HG03575 (cell line): Measurements from ENCODE around the gene ARMC3.
"Not testable (repeated sequence)": the region's sequence is repeated elsewhere in the genome, so short reads cannot be mapped to it uniquely, and the experiment has no call there.

ENCODE experiments used
- ATAC-seq: cut with Tn5 transposase; IDR thresholded peaks from one replicate; pipeline ENCODE4 v1.9.1; 2021; ENCODE audit not compliant: unreplicated experiment, insufficient number of reproducible peaks, low FRiP score; ENCODE audit errors: extremely low read depth

ARMC3 gene

GRCh38 chr10:23063973-23064812 lies 136.3 kb downstream of the ARMC3 start:
- ATAC-seq, result no peak

GRCh38 chr10:23064813-23065114 lies 136.9 kb downstream of the ARMC3 start:
- ATAC-seq, result not testable (repeated sequence)

- no peak for ATAC-seq
These were observed 137.5 kb downstream of the ARMC3 start for GRCh38 chr10:23065181-23065948.

- ATAC-seq, result no peak
These were observed 139.5 kb downstream of the ARMC3 start for GRCh38 chr10:23067337-23067736.

- ATAC-seq, result peak; percentile 40
These were observed 140.3 kb downstream of the ARMC3 start for GRCh38 chr10:23067939-23068775.

DNA sequence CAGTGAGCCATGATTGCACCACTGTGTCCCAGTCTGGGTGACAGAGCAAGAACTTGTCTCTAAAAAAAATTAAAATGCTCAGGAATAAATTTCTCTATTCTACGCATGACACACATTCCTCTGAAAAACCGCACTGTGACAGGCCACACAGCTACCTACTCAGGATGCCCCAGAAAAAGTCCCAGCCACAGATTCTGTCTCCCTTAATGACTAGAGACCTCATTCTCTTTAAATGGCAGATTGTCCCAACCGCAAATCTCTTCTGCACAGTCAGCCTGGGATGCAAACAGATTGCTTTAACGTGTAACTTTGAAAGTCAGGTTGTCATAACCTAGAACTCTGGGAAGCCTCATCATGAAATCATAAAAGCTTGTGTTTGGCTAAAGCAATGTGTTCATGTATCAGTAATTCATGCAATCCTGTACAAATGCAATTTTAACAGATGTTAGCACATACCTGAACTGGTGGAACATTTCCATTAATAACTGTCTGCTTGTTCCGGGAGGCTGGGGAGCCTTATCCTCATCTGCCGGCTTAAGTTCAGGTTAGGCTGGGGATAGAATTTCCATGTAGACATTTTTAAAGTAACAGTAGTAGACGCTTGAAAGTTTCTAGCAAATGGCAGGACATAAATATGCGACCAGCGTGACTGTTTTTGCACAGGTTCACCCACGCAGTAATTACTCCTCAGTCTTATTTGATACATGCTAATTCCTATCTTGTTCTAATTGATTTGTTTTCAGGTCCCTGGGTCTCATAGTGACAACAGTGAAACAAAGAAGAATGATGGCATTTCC lies 141.4 kb downstream of the ARMC3 start:
- no peak for ATAC-seq

DNA sequence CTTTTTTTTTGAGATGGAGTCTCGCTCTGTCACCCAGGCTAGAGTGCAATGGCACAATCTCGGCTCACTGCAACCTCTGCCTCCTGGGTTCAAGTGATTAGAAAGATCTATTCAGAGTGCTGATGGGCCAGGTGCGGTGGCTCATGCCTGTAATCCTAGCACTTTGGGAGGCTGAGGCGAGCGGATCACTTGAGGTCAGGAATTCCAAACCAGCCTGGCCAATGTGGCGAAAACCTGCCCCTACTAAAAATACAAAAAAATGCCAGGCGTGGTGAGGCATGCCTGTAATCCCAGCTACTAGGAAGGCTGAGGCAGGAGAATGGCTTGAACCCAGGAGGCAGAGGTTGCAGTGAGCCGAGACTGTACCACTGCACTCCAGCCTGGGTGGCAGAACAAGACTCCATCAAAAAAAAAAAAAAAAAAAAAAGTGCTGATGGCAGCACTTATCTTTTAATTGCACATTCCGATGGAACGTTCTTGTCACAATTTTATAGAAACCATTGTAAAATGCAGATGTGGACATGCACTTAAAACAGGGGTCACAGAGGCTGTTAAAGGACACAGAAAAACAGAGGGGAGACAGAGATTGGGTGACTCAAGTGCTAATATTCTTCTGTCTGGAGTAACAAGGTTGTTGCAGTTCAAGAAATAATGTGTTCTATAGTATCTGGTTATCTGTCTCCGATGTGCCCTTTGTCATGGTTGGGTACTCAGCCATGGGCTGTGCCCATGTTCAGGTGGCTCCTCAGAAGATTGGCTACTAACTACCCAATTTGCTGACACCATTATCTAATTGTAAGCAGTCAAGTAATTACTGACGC lies 142.4 kb downstream of the ARMC3 start:
- not testable (repeated sequence) for ATAC-seq

DNA sequence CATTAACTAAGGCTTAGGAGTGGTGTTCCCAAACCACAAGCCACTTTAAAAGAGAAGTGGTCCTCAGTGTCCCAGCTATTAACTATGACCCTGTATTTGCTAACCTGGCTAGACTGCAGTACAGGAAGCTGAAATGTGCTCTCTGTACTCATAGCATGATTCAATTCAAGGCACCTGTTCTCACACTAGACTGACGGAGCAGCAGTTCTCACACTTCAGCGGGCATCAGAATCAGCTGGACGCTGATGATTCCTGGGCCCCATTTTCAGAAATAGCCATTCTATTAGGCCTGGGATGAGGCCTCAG lies 143.0 kb downstream of the ARMC3 start:
- peak; percentile 34 for ATAC-seq

DNA sequence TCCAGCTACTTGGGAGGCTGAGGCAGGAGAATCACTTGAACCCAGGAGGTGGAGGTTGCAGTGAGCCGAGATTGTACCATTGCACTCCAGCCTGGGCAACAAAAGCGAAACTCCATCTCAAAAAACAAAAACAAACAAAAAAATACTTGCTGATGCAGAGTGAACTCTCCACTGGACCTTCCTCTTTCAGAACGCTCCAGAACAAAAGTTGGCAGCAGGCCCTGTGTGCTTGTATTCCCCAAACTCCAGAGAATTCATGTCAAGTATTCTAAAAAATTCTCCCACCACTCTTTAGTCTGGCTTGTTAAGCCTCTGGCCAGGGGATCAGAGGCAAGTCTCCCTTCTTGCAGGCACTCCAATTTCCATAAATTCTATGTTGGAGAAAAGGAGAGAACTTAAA lies 144.7 kb downstream of the ARMC3 start:
- ATAC-seq, result not testable (repeated sequence)

DNA sequence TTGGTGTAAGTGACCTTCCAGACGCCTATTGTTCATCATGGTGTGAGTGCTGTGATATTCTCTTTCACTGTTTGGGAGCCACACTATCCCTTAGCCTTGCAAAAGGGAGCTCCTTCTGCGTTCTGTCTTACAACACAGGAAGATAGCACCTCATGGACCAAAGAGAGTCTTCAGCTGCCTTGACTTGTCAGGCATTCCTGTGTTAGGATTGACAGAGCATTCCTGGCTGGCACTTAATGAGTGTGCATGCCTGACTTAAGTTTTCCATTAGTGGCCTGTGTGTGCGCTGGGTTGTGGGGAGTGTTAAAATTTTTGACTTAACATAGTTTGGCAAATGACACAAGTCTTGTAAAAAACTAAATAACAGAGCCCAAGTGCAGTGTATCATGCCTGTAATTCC lies 145.7 kb downstream of the ARMC3 start:
- ATAC-seq, result no peak

- ATAC-seq, result no peak
These were observed 147.8 kb downstream of the ARMC3 start for GRCh38 chr10:23075672-23076071.

DNA sequence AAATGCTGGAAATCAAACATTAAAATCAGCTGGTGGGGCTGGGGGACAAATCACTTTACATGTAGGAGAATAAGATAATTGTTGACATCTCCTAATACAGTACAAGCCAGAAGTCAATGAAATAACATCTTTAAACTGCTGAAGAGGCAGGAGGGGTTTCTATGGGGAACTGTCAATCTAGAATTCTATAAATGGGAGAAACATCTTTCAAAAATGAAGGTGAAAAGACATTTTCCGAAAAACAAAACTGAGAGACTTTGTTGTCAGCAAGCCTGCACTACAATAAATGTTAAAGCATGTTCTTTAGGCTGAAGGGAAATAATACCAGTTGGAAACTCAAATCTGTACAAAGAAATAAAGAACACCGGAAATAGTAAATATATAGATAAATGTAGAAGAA lies 150.3 kb downstream of the ARMC3 start:
- no peak for ATAC-seq

- no peak for ATAC-seq
These were observed 151.8 kb downstream of the ARMC3 start for GRCh38 chr10:23079700-23080099.

DNA sequence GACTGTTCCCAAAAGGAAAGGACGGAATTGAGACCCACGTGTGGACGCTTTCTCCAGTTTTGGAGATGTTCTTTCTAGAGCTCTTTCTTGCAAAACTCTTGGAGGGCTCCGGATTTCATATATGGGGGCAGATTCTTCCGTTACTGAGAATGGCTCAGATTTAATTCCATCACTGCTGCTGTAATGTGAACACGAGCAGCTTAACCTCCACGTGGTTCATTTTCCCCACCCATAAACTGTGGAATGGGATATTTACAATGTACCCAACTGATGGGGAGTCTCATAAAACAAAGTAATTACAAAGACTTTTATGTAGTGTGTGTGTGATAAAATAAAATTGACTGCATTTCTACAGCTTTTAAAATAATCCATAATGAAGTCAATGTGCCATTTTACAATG lies 152.4 kb downstream of the ARMC3 start:
- no peak for ATAC-seq

GRCh38 chr10:23081221-23081750 lies 153.4 kb downstream of the ARMC3 start:
- ATAC-seq, result no peak

- ATAC-seq, result no peak
These were observed 154.0 kb downstream of the ARMC3 start for GRCh38 chr10:23081891-23082290.
